Activated CD4-positive, alpha-beta T cell treated with anti-CD3 and anti-CD28 coated beads for 48 hours (primary cell): ENCODE measurements around the gene DRD4.

ENCODE experiments used
- DNase-seq: peaks from one replicate; pipeline ENCODE4 v3.0.0-alpha.2; 2020

DRD4 gene

DNA sequence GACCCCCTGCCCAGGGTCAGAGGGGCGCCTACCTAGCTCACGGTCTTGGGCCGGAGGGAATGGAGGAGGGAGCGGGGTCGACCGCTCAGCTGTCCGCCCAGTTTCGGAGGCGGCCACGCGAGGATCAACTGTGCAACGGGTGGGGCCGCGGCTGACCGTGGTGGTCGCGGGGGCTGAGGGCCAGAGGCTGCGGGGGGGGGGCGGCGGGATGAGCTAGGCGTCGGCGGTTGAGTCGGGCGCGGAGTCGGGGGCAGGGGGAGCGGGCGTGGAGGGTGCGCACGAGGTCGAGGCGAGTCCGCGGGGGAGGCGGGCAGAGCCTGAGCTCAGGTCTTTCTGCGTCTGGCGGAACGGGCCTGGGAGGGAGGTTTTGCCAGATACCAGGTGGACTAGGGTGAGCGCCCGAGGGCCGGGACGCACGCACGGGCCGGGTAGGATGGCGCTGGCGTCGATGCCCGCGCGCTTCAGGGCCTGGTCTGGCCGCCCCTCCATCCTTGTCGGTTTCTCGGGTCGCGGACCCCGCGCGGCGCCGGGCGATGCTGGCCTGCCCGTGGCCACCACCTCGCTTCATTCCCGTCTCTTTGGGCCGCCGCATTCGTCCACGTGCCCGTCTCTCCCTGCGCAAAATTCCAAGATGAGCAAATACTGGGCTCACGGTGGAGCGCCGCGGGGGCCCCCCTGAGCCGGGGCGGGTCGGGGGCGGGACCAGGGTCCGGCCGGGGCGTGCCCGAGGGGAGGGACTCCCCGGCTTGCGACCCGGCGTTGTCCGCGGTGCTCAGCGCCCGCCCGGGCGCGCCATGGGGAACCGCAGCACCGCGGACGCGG, at the start of gene DRD4:
Gene DRD4 (plus strand): TSS at position 759 of the 822 bp plus-strand sequence. CDS start 36 bp downstream, at position 795.
- no peak for DNase-seq

DNA sequence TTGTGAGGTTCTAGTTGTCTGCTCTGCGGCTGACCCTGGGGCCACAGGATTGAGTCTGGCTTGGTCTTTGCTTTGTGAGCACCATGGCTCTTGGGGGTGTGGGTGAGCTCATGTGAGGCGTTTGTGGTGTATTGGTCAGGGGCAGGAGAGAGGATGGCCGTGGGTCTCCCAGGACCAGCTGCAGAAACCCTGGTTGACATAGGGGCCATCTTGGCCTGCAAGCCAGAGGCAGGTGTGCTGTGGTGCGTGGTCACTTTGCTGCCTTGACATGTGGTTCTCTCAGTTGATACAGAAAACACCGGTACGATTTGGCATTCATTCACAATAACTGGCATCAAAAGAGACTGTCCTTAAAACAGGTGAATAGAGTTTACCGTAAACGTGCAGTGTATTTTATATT, 49.5 kb upstream of the DRD4 start:
- no peak for DNase-seq

DNA sequence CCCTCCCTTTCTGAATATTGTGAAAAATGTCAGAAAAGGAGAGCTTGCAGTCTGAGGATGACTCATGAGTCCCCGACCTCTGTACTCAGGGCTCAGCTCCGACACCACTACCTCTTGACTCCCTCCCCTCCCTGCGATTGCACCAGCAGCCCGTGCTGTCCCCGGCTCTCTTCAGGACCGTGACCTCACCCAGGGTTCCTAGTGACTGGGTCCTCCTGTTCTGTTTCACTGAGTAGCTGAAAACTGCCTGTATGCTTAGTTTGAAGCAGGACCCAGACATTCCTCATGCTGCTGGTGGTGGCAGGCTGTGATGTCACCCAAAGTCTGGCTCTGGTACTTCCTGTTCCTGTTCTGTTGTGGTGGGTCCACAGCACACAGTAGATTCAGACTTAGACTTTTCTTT, 49.1 kb upstream of the DRD4 start:
- DNase-seq, result peak; percentile 83

DNA sequence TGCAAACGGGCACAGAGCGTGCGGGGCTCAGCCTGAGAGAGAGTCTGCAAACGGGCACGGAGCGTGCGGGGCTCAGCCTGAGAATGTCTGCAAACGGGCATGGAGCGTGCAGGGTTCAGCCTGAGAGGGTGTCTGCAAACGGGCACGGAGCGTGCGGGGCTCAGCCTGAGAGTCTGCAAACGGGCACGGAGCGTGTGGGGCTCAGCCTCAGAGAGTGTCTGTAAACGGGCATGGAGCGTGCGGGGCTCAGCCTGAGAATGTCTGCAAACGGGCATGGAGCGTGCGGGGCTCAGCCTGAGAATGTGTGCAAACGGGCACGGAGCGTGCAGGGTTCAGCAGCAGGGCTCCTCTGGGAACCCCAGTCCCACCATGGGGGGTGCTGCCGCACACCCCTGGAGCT, 47.3 kb upstream of the DRD4 start:
- DNase-seq, result no peak

DNA sequence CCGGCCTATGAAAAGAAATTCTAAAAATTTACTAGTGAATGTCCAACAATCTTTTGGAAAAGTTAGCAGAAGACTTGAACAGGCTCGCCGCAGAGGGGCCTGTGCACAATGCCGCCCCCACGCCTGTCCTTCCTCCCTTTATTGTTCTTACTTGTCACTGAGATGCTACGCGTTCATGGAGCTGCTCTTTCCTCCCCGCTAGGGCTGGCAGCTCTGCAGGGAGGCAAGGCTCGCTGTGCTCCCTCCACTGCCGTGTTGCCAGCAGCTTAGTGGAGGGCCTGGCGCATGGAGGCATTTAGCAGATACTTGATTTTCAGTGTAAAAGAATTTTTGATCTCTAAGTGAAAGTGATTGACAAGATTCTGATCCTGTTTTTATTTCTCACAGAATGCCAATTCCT, 46.1 kb upstream of the DRD4 start:
- DNase-seq, result no peak

DNA sequence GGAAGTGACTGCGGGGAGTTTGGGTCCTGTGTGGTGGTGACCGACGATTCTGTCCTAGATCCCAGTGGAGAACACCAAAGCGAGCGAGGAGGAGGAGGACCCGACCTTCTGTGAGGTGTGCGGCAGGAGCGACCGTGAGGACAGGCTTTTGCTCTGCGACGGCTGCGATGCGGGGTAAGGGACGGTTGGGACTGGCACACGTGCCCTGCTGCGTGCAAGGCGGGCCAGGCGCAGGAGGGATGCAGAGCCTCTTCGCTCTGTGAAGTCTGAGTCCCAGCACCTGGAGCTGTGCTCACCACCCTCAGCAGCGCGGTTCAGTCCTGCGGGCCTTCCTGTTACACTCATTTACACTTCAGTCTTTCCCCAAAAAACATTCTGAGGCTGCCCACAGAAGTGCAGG, 44.6 kb upstream of the DRD4 start:
- no peak for DNase-seq

DNA sequence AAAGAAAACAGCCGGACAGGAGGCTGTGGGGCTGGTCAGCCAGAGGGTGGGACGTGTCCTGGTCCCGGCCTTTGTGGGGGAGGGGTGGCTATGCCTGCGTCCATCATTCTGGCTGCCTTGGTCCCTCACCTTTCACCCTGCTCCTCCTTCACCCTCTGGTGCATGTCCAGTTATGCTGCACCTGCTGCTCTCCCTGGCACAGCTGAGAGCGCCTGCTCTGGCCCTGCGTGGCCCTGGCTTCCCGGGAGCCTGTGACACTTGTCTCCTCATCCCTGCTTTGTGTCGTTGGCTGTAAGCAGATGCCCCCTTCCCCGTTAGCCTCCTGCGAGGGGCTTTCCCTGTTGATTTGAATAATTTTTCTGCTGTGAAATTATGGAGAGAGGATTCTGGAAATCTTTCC, 44.2 kb upstream of the DRD4 start:
- no peak for DNase-seq

DNA sequence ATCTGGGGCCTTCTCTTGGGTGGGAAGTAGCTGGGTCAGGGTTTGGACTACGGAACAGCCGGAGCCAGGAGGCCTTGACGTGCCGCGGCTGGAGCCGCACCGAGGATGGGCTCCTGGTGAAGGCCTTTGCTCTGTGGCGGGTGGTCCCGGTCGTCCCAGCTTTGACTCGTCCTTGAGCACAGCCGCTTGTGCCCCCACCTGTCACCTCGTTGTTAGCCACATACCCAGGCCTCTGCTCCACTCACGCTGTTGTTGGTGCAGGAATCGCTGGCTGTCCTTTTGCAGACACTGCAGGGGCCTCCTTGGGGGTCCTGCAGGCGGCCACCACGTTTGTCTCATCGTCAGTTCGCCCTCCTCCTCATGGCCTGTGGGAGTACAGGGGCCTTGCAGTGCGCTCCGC, 43.7 kb upstream of the DRD4 start:
- DNase-seq, result no peak

DNA sequence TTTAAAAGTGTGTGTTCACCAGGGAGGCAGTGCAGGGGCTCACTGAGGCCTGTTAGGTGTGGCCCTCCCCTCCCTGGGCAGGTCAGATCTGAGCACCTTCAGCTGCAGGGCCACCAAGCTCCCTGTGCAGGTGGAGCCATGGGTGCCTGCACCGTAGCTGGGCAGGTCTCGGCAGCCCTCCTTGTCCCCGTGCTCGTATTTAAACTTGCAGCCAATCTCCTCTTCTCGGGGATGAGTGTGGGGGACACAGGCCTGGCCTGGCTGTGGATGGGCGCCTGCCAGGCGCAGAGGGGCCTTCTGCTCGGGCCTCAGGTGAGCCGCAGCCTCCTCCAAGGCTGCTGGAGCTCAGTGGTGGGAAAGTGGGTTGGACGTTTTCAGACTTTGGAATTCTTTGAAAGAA, 41.7 kb upstream of the DRD4 start:
- DNase-seq, result no peak

DNA sequence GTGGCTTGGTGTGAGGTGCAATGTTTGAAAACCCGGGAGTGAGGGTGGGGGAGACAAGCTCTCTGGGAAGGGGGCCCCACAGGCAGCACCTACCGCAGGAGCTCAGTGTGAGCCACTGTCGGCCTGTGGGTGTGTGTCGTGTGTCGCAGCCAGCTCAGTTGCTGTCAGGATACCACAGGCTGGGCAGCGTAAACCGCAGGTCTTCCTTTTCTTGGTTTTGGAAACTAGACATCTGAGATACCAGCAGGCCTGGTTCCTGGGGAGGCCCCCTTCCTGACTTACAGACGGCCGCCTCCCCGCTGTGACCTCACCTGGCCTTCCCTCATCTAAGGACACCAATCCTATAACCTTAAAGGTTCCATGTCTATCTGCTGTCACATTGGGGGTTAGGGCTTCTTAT, 40.7 kb upstream of the DRD4 start:
- DNase-seq, result no peak

DNA sequence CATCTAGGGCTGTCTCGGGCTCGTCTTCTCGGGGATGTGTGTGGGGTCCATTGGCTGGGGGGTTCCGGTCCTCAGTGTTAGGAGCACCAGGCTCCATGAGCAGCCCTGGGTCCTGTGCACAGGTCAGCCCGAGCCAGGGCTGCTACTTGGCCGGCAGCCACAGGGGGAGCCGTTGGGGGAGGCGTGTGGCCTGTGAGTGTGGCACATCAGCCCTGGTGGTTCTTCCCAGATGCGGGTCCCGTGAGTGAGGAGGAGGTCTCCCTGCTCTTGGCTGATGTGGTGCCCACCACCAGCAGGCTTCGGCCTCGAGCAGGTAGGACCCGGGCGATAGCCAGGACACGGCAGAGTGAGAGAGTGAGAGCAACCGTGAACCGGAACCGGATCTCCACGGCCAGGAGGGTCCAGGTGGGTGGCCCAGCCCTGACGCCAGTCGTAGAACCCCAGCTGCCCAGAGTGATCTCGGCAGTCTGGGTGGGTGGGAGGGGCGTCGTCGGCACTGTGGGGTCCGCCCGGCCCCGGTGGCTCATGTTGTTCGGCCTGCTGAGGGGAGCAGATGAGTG, 39.8 kb upstream of the DRD4 start:
- no peak for DNase-seq

DNA sequence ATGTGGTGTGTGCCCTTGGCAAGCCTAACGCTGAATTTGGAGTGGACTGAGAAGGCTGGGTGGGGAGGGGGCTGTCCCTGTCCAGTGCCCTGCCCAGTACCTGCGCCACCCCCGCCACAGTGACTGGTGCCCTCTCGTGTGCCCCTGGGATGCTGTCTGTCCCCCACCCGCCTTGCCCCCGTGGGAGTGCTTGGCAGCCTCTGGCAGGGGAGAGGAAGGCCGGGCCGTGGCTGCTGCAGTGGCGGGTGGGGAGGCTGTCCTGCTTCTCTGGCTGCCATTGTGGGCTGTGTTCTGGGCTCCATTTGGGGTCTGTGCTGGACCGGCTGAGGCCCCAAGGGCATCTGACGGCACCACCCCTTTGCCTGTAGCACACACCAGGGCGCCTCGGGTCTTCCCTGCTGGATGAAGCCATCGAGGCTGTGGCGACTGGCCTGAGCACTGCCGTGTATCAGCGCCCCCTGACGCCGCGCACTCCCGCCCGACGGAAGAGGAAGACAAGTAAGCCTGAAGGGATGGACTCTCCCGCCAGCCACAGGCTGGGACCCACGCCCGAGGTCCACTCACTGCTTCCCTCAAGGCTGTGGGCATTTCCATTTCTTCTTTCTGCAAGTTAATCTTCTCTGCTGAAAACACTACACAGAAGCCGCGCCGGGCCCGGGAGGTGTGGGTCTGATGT, 38.9 kb upstream of the DRD4 start:
- DNase-seq, result no peak

DNA sequence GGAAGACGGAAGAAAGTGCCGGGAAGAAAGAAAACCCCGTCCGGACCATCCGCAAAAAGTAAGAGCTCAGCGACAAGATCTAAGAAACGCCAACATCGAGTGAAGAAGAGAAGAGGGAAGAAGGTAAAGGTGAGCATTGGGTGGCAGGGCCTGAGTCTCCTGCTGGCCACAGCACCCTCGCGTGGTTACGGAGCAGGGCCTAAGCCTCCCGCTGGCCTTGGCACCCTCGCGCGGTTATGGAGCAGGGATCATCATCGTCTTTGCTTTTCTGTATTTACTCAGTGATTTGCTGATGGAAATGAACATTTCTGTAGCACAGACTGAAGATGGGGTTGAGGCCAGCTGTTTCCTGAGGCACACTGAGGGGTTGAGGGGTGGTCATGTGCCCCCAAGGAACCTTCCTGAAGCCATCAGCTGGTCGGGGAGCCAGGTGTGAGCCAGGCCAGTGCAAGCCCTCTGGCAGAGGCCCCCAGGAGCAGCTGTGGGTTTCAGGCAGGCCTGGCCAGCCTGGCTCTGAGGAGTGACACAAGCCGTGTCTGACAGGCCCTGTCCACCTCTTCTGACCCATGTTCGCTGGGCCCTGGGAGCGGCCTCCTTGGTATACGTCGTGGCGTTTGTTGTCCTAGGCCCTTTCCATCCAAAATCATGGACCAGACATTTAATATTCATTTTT, 35.4 kb upstream of the DRD4 start:
- DNase-seq, result no peak

DNA sequence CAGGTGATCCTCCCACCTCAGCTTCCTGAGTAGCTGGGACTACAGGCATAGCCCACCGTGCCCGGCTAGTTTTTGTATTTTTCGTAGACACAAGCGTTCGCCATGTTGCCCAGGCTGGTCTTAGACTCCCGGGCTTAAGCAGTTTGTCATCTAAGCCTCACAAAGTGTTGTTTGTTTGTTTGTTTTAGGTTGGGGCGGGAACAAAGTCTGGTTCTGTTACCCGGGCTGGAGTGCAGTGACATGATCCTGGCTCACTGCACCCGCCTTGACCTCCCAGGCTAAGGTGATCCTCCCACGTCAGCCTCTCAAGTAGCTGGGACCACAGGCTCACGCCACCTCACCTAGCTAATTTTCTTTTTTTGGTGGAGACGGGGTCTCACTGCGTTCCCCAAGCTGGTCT, 33.9 kb upstream of the DRD4 start:
- DNase-seq, result no peak

DNA sequence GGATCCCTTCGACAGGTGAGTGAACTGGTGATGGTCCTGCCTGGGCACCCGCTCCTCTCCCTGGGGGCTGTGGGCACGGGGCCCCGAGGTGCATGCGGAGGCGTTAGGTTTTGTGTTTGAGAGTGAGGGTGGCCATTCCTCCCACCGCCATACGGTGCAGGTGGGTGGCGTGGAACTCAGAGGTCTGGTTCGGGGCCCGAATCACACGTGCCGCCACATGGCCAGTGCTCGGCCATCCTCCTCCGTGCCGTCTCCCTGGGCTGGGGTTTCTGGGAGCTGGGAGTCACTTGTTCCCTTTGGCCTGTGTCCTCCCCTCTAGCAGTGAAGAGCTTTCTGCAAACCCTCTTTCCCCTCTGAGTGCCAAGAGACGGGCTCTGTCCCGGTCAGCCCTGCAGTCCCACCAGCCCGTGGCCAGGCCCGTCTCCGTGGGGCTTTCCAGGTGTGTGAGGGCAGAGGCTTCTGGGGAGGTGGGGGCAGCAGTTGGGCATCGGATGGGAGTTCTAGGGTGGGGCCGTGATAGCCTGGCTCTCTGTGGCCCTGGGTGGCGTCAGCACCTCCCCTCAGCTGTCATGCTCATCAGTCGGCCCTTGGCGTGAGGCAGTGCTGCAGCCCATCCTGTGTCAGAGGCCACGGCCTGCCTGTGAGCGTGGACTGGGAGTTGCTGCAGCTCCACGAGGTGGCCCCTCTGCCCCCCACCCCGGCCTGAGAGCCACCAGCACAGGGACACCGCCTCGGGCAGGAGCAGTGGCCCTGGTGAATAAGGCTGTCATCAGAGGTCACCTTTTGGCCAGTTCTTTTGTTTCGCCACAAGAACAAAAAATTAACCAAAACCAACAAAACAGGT, 31.6 kb upstream of the DRD4 start:
- DNase-seq, result no peak

DNA sequence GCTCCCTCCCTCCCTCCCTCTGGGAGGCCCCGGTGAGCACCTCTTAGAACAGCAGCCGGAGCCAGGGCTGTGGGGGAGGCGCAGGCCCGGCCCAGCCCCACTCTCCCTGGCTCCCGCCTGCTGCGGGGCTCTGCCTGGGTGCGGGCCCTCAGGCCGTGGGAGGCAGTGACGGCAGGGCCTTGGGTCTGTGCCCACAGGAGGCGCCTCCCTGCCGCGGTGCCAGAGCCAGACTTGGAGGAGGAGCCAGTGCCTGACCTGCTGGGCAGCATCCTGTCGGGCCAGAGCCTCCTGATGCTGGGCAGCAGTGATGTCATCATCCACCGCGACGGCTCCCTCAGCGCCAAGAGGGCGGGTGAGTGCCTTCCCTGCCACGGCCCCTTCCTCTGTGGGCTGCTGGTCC, 30.8 kb upstream of the DRD4 start:
- no peak for DNase-seq

DNA sequence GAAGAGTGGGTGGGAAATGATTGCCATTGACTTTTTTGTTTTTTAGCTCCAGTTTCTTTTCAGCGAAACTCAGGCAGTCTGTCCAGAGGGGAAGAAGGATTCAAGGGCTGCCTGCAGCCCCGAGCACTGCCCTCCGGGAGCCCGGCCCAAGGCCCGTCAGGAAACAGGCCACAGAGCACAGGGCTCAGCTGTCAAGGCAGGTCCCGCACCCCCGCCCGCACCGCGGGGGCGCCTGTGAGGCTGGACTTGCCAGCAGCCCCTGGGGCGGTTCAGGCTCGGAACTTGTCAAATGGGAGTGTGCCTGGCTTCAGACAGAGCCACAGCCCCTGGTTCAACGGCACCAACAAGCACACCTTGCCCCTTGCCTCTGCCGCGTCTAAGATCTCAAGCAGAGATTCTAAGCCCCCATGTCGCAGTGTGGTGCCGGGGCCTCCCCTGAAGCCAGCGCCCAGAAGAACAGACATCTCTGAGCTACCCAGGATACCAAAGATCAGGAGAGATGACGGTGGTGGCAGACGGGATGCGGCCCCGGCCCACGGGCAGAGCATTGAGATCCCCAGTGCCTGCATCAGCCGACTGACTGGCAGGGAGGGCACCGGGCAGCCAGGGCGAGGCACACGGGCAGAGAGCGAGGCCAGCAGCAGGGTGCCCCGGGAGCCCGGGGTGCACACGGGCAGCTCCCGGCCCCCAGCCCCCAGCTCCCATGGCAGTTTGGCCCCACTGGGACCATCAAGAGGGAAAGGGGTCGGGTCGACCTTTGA, 29.9 kb upstream of the DRD4 start:
- DNase-seq, result no peak

DNA sequence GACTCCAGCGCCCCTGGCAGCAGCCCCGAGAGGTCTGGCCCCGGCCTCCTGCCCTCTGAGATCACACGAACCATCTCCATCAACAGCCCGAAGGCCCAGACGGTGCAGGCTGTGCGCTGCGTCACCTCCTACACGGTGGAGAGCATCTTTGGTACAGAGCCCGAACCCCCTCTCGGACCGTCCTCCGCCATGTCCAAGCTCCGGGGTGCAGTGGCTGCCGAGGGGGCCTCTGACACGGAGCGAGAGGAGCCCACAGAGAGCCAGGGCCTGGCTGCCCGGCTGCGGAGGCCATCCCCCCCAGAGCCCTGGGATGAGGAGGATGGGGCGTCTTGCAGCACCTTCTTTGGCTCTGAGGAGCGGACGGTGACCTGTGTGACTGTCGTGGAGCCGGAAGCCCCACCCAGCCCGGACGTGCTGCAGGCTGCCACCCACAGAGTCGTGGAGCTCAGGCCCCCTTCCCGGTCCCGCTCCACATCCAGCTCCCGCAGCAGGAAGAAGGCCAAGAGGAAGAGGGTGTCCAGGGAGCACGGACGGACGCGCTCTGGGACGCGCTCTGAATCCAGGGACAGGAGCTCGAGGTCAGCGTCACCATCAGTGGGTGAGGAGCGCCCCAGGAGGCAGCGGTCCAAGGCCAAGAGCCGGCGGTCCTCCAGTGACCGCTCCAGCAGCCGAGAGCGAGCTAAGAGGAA, 29.0 kb upstream of the DRD4 start:
- DNase-seq, result no peak

DNA sequence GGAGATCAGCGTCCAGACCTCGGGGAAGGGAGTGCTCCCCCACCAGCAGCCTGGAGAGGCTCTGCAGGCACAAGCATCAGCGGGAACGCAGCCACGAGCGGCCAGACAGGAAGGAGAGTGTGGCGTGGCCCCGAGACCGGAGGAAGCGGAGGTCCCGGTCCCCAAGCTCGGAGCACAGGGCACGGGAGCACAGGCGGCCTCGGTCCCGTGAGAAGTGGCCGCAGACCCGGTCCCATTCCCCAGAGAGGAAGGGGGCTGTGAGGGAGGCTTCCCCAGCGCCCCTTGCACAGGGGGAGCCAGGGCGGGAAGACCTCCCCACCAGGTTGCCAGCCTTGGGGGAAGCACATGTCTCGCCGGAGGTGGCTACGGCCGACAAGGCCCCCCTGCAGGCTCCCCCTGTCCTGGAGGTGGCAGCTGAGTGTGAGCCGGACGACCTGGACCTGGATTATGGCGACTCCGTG, 28.2 kb upstream of the DRD4 start:
- no peak for DNase-seq

DNA sequence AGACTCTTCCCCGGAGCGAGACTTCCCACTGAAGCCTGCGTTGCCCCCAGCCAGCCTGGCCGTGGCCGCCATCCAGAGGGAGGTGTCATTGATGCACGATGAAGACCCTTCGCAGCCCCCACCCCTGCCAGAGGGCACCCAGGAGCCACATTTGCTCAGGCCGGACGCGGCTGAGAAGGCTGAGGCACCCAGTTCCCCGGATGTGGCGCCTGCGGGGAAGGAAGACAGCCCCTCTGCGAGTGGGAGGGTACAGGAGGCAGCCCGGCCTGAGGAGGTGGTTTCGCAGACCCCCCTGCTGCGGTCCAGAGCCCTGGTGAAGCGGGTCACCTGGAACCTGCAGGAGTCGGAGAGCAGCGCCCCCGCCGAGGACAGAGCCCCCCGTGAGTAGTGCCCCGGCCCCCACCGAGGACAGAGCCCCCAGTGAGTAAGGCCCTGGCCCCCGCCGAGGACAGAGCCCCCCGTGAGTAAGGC, 27.7 kb upstream of the DRD4 start:
- DNase-seq, result peak; percentile 3

DNA sequence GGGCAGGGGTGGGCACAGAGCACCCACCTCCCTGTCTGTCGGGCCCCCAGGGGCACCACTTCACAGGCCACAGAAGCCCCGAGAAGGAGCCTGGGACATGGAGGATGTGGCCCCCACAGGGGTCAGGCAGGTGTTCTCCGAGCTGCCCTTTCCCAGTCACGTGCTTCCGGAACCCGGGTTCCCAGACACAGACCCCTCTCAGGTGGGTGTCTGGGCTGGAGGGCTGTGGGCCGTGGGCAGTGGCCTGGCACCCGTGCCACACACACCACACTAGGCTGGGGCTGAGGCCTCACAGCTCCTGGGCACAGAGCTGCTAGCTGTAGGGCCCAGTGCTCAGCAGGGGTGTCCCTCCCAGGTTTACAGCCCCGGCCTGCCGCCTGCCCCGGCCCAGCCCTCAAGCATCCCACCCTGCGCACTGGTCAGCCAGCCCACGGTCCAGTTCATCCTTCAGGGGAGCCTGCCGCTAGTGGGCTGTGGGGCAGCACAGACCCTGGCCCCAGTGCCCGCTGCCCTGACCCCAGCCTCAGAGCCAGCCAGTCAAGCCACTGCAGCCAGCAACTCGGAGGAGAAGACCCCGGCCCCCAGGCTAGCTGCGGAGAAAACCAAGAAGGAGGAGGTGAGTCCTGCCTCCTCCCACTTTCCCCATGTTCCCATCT, 26.8 kb upstream of the DRD4 start:
- no peak for DNase-seq
